Measurements from ENCODE around the gene HUS1B.

GRCh38 chr6:611928-612327, 45.0 kb downstream of the HUS1B start:
- no peak for TF ChIP-seq GATAD2B (IDR thresholded peaks at IDR 0.05; ENCODE audit: borderline replicate concordance)
- TF ChIP-seq CTCF (IDR thresholded peaks at IDR 0.05 in 2 of 3, conservative IDR thresholded peaks at IDR 0.05 in 1 of 3; ENCODE audit: insufficient read depth in 2 of 3, low read depth in 1 of 3, low read length in 3 of 3) = no peak
- no peak for TF ChIP-seq CEBPB (tag; IDR thresholded peaks at IDR 0.05)
- TF ChIP-seq KDM1A (IDR thresholded peaks at IDR 0.05) = no peak
- no peak for TF ChIP-seq SMAD4 (CRISPR knock-in tag; conservative IDR thresholded peaks at IDR 0.05)
- TF ChIP-seq PPARD (CRISPR knock-in tag; IDR thresholded peaks at IDR 0.05) = no peak
